Neural cell (in vitro differentiated cells): ENCODE data around the gene ZNF496. TPM values are rescaled to one million over a fixed set of nuclear protein-coding genes. Genes with fewer than 3 reads are reported as not detected.

ENCODE experiments used
- H2AFZ ChIP-seq: fragments of 200-600, 300-800 bp; sonication (generic), shearing (Covaris generic); 2 replicates; pipeline ENCODE4 v1.6.0; 2014; ENCODE audit warnings: low read depth, mild to moderate bottlenecking, antibody characterized with exemption, low read length, moderate library complexity
- H3F3A ChIP-seq: fragments of 200-600 bp; shearing (Covaris generic); 2 replicates; pipeline ENCODE4 v1.6.1; 2016; ENCODE audit warnings: mild to moderate bottlenecking, moderate library complexity, mixed read lengths, antibody characterized with exemption, low read length; ENCODE audit not compliant: insufficient read depth, poor library complexity, severe bottlenecking
- H3K27ac ChIP-seq: fragments of 200-600, 300-800 bp; sonication (generic), shearing (Covaris generic); 2 replicates; pipeline ENCODE4 v1.5.1; 2014; ENCODE audit warnings: mild to moderate bottlenecking, low read length, moderate library complexity
- H3K27me3 ChIP-seq: fragments of 300-800, 200-600 bp; sonication (generic), shearing (Covaris generic); 2 replicates; pipeline ENCODE4 v1.6.0; 2014; ENCODE audit warnings: mild to moderate bottlenecking, low read depth, low read length, moderate library complexity; ENCODE audit not compliant: insufficient read depth
- H3K36me3 ChIP-seq: fragments of 300-800, 200-600 bp; sonication (generic), shearing (Covaris generic); 2 replicates; pipeline ENCODE4 v1.5.1; 2014; ENCODE audit warnings: mild to moderate bottlenecking, antibody characterized with exemption, low read length, moderate library complexity; ENCODE audit not compliant: insufficient read depth
- H3K4me2 ChIP-seq: fragments of 300-800, 200-600 bp; sonication (generic), shearing (Covaris generic); 2 replicates; pipeline ENCODE4 v1.6.0; 2014; ENCODE audit warnings: mild to moderate bottlenecking, low read length
- H3K4me3 ChIP-seq: fragments of 300-800, 200-600 bp; sonication (generic), shearing (Covaris generic); 2 replicates; pipeline ENCODE4 v1.5.1; 2014; ENCODE audit warnings: mild to moderate bottlenecking, low read length, moderate library complexity
- H3K79me2 ChIP-seq: fragments of 200-600 bp; shearing (Covaris generic); replicated peaks from 2 replicates; pipeline ENCODE4 v1.6.0; 2014; ENCODE audit warnings: mild to moderate bottlenecking, low read length, moderate library complexity; ENCODE audit not compliant: insufficient read depth
- H3K9ac ChIP-seq: fragments of 300-800, 200-600 bp; sonication (generic), shearing (Covaris generic); 2 replicates; pipeline ENCODE4 v1.6.1; 2016; ENCODE audit warnings: mild to moderate bottlenecking, low read length, mixed read lengths
- H3K9me2 ChIP-seq: fragments of 200-600 bp; shearing (Covaris generic); 2 replicates; pipeline ENCODE4 v1.6.1; 2016; ENCODE audit warnings: mild to moderate bottlenecking, low read length, mixed read lengths; ENCODE audit not compliant: insufficient read depth
- H3K9me3 ChIP-seq: fragments of 200-600, 300-800 bp; sonication (generic), shearing (Covaris generic); 2 replicates; pipeline ENCODE4 v1.6.1; 2016; ENCODE audit warnings: mild to moderate bottlenecking, mixed run types, low read length, moderate library complexity, mixed read lengths
- H4K20me1 ChIP-seq: fragments of 200-600 bp; shearing (Covaris generic); 2 replicates; pipeline ENCODE4 v1.6.1; 2016; ENCODE audit warnings: mild to moderate bottlenecking, mixed run types; ENCODE audit not compliant: insufficient read depth
- EP300 ChIP-seq: fragments of 450-650 bp; conservative IDR thresholded peaks from 2 replicates; pipeline ENCODE4 v1.6.1; 2014; ENCODE audit warnings: antibody characterized with exemption, mild to moderate bottlenecking, moderate library complexity; ENCODE audit not compliant: poor library complexity, severe bottlenecking
- EZH2 ChIP-seq: fragments of 200-600, 300-800 bp; shearing (Covaris generic), sonication (generic); IDR thresholded peaks from 2 replicates; pipeline ENCODE4 v1.6.1; 2014; ENCODE audit warnings: antibody characterized with exemption, low read length, borderline replicate concordance, mild to moderate bottlenecking; ENCODE audit not compliant: insufficient read depth, poor library complexity, severe bottlenecking
- MXI1 ChIP-seq: fragments of 450-650 bp; conservative IDR thresholded peaks from 2 replicates; pipeline ENCODE4 v1.6.1; 2014; ENCODE audit warnings: antibody characterized with exemption, mild to moderate bottlenecking; ENCODE audit not compliant: poor library complexity, severe bottlenecking
- POLR2AphosphoS5 ChIP-seq: IDR thresholded peaks from 2 replicates; pipeline ENCODE4 v1.6.1; 2012
- RAD21 ChIP-seq: fragments of 450-650 bp; conservative IDR thresholded peaks from 2 replicates; pipeline ENCODE4 v1.6.1; 2014; ENCODE audit warnings: antibody characterized with exemption, mild to moderate bottlenecking, moderate library complexity
- SMC3 ChIP-seq: fragments of 450-650 bp; conservative IDR thresholded peaks from 2 replicates; pipeline ENCODE4 v1.6.1; 2014; ENCODE audit warnings: antibody characterized with exemption, mild to moderate bottlenecking, moderate library complexity; ENCODE audit not compliant: poor library complexity
- TAF1 ChIP-seq: IDR thresholded peaks from 2 replicates; pipeline ENCODE4 v1.6.1; 2012; ENCODE audit warnings: low read depth
- polyA plus RNA-seq: library from polyadenylated mRNA; depleted of rRNA; stranded (reverse); fragments of >200 nt; gene quantifications from 2 replicates; pipeline ENCODE4 v1.2.3, GENCODE V29; 2014
- TF ChIP-seq, protein P1 (sequence below): IDR thresholded peaks from 2 replicates; pipeline ENCODE4 v1.6.1; 2012; ENCODE audit warnings: borderline replicate concordance
- TF ChIP-seq, protein P2 (sequence below): fragments of 450-650 bp; IDR thresholded peaks from 2 replicates; pipeline ENCODE4 v1.5.1; 2014; ENCODE audit warnings: antibody characterized with exemption, mild to moderate bottlenecking, moderate library complexity; ENCODE audit not compliant: poor library complexity, severe bottlenecking

ZNF496 gene
- polyA plus RNA-seq, 1 donor from 2014 or later: 25.2 TPM

DNA sequence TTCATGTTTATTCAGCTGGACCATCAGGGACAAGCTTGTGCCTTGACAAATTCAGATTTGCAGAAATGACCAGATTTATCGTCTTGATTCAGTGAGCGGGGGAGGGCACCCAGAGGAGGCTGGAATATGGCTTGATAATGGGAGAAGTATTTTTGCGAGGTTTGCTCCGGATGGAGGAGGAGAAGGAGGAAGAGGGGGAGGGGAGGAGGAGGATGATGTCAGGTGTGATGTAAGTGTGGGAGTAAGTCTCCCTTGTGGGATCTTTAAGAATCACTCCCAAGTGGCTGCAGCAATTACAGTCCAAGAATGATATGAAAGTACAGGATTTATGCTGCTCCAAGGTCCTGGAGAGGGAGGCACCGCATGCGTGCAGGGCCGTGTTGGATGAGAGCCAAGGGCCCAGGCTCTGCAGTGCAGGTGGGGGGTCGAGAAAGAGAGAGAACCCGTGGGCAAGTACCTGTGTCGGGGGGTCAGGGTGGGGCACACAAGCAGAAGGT, 5.6 kb upstream of the ZNF496 start:
- no peak overlapping the region for H3K4me2 ChIP-seq
- no peaks in the 10 kb centered on the region for H3K36me3 ChIP-seq
- H3K79me2 ChIP-seq: peaks cover 25% of the 10 kb centered on the region
- no peak overlapping the region for H2AFZ ChIP-seq
- TF ChIP-seq, protein P1, sequence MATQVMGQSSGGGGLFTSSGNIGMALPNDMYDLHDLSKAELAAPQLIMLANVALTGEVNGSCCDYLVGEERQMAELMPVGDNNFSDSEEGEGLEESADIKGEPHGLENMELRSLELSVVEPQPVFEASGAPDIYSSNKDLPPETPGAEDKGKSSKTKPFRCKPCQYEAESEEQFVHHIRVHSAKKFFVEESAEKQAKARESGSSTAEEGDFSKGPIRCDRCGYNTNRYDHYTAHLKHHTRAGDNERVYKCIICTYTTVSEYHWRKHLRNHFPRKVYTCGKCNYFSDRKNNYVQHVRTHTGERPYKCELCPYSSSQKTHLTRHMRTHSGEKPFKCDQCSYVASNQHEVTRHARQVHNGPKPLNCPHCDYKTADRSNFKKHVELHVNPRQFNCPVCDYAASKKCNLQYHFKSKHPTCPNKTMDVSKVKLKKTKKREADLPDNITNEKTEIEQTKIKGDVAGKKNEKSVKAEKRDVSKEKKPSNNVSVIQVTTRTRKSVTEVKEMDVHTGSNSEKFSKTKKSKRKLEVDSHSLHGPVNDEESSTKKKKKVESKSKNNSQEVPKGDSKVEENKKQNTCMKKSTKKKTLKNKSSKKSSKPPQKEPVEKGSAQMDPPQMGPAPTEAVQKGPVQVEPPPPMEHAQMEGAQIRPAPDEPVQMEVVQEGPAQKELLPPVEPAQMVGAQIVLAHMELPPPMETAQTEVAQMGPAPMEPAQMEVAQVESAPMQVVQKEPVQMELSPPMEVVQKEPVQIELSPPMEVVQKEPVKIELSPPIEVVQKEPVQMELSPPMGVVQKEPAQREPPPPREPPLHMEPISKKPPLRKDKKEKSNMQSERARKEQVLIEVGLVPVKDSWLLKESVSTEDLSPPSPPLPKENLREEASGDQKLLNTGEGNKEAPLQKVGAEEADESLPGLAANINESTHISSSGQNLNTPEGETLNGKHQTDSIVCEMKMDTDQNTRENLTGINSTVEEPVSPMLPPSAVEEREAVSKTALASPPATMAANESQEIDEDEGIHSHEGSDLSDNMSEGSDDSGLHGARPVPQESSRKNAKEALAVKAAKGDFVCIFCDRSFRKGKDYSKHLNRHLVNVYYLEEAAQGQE: no peak
- TF ChIP-seq TAF1 (no peak), RAD21 (no peak), MXI1 (no peak), SMC3 (no peak), POLR2AphosphoS5 (no peak), EZH2 (no peak), EP300 (no peak)
- TF ChIP-seq, protein P2, sequence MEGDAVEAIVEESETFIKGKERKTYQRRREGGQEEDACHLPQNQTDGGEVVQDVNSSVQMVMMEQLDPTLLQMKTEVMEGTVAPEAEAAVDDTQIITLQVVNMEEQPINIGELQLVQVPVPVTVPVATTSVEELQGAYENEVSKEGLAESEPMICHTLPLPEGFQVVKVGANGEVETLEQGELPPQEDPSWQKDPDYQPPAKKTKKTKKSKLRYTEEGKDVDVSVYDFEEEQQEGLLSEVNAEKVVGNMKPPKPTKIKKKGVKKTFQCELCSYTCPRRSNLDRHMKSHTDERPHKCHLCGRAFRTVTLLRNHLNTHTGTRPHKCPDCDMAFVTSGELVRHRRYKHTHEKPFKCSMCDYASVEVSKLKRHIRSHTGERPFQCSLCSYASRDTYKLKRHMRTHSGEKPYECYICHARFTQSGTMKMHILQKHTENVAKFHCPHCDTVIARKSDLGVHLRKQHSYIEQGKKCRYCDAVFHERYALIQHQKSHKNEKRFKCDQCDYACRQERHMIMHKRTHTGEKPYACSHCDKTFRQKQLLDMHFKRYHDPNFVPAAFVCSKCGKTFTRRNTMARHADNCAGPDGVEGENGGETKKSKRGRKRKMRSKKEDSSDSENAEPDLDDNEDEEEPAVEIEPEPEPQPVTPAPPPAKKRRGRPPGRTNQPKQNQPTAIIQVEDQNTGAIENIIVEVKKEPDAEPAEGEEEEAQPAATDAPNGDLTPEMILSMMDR: no peak
- no peak overlapping the region for H3K27ac ChIP-seq
- H3K9me2 ChIP-seq: no peaks in the 10 kb centered on the region
- H3K9ac ChIP-seq: no peak overlapping the region
- H3K9me3 ChIP-seq: no peaks in the 10 kb centered on the region
- H3K27me3 ChIP-seq: no peaks in the 10 kb centered on the region
- H4K20me1 ChIP-seq: no peaks in the 10 kb centered on the region
- no peaks in the 10 kb centered on the region for H3F3A ChIP-seq
- no peak overlapping the region for H3K4me3 ChIP-seq

DNA sequence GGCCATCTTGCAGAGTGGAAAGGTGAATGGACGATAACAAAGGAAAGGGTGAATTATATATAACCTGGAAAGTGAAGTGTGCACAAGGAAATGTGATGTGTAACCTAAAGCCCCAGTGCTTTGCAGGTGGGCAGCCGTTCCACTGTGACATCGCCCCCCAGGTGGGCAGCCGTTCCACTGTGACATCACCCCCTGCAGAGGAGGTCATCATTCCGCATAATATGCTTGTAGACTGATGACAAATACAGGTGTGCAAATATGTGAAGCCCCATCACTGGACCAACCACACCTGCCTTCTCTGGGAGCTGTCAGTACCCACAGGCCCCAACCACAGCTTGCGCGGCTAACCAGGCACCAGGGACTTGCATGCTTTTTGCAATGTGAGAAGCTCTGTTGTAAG, 4.7 kb upstream of the ZNF496 start:
- no peaks in the 10 kb centered on the region for H3K27me3 ChIP-seq
- no peak overlapping the region for H3K4me2 ChIP-seq
- H3K9ac ChIP-seq: no peak overlapping the region
- no peak overlapping the region for H3K4me3 ChIP-seq
- H2AFZ ChIP-seq: no peak overlapping the region
- H3K79me2 ChIP-seq: peaks cover 25% of the 10 kb centered on the region
- no peaks in the 10 kb centered on the region for H4K20me1 ChIP-seq
- H3K36me3 ChIP-seq: no peaks in the 10 kb centered on the region
- H3K27ac ChIP-seq: no peak overlapping the region
- H3K9me2 ChIP-seq: no peaks in the 10 kb centered on the region
- no peaks in the 10 kb centered on the region for H3F3A ChIP-seq
- TF ChIP-seq, protein P1: no peak
- TF ChIP-seq SMC3: no peak
- TF ChIP-seq RAD21: no peak
- no peak for TF ChIP-seq MXI1
- no peak for TF ChIP-seq TAF1
- TF ChIP-seq, protein P2: no peak
- no peak for TF ChIP-seq EZH2
- no peak for TF ChIP-seq EP300
- no peak for TF ChIP-seq POLR2AphosphoS5
- no peaks in the 10 kb centered on the region for H3K9me3 ChIP-seq
